KBM-7 (cell line): ENCODE results near the gene NRARP.

ENCODE experiments used
- DNase-seq: peaks from one replicate; pipeline ENCODE4 v3.0.0-alpha.2; 2015
- in situ Hi-C: fragments of 300-500 bp; cut with MboI; formaldehyde crosslinking; loops from 2 replicates; pipeline ENCODE4 v1.14.3; 2020; ENCODE audit warnings: low sequenced_read_pairs, low pct_unique_long_range_greater_than_20kb, mixed read lengths

The NRARP gene

GRCh38 chr9:137252555-137253506 lies 49.2 kb downstream of the NRARP start:
- in situ Hi-C loops: no loop called here
- DNase-seq: no peak

DNA sequence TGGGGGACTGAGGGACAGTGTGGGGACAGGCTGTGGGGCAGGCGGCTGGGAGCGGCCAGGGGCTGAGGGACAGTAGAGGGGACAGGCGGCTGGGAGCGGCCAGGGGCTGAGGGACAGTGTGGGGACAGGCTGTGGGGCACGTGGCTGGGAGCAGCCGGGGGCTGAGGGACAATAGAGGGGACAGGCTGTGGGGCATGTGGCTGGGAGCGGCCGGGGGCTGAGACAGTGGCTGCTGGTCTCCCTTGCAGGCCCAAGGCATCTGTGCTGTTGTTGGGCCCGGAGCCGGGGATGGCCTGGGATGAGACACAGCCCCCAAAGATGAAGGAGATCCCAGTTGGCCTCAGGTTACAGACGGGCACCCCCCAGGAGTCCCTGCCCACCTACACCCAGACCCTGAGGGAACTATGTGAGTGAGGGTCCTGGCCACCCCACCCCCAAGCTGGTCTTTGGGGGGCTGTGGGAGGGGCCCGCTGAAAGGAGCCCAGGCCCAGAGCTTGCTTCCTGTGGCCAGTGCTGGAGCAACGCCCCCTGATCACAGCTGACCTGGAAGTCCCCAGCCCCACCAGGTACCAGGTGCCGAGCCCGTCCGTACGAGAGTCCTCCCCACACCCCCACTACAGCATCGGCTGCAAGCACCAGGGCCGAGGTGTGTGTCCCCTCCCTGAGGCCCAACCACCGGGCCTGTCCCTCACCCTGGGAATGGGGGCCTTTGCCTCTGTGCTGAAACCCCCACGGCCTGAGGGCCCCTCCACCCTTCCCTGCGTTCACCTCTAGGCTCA lies 50.4 kb downstream of the NRARP start:
- in situ Hi-C loops: no loop called here
- no peak for DNase-seq

GRCh38 chr9:137251194-137251461 lies 50.9 kb downstream of the NRARP start, which contains the start of gene STPG3:
STPG3 (plus strand) TSS chr9:137251286; CDS start chr9:137251287, 1 bp downstream.
- no peak for DNase-seq
- in situ Hi-C loops: no loop called here

DNA sequence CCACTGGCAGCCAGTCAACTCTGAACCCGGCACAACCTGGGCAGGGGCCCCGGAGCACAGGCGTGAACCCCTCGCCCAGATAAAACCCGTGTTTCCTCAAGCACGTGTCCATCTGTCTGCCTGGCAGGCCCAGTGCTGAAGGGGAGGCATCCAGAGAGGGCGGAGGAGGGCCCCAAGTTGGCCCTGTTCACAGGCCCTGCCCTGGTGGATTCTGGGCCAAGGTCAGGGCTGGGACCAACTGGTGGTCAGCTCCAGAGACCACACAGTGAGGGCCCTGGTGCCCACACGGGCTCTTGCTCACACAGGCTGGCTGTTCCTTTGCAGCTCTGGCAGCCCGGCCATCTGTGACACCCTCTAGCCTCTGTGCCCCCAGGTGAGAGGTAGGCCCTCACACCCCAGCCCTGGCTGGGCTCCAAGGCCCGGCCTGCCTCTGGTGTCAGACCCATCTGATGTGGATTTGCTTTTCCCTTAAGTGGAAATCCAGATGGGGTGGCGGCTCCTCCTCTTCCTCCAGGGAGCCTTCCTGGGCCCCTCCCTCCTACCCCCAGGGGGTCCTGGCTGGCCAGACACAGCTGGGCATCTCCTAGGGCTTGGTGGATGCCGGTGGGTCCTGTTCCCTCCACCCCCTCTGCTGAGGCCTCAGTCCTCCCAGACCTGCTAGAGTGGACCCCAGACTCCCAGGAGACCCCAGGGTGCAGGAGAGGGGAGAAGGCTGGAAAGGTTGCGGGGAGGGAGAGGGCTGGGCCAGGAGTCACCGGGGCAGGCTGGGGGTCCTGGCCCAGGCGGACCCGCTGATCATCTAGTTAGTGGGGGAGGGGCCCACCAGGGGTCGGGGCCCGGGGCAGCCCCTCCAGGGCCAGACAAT lies 51.5 kb downstream of the NRARP start:
- in situ Hi-C loops: no loop called here
- DNase-seq: no peak
